Skeletal muscle satellite cell (primary cell): ENCODE data around the gene SCUBE1.

Source experiments
- H3K27me3 ChIP-seq: 2 replicates; pipeline ENCODE4 v1.7.0; 2013; ENCODE audit warnings: low read length; ENCODE audit not compliant: control insufficient read depth, insufficient read depth
- H3K36me3 ChIP-seq: 2 replicates; pipeline ENCODE4 v1.7.0; 2013; ENCODE audit warnings: mild to moderate bottlenecking, control low read depth, low read length; ENCODE audit not compliant: insufficient read depth
- H3K4me1 ChIP-seq: 2 replicates; pipeline ENCODE4 v1.7.0; 2013; ENCODE audit warnings: low read length; ENCODE audit not compliant: control insufficient read depth, insufficient read depth
- H3K4me2 ChIP-seq: 2 replicates; pipeline ENCODE4 v1.7.0; 2013; ENCODE audit warnings: mild to moderate bottlenecking, low read length
- H3K4me3 ChIP-seq: 2 replicates; pipeline ENCODE4 v1.7.0; 2013; ENCODE audit warnings: low read length
- H3K9ac ChIP-seq: 2 replicates; pipeline ENCODE4 v1.7.0; 2013; ENCODE audit warnings: mild to moderate bottlenecking, low read depth, low read length, moderate library complexity
- H3K9me3 ChIP-seq: replicated peaks from 2 replicates; pipeline ENCODE4 v1.7.0; 2013; ENCODE audit warnings: mild to moderate bottlenecking, control low read depth, low read length

The SCUBE1 gene

GRCh38 chr22:43191831-43192230 is 151.3 kb downstream of the SCUBE1 start:
- H3K4me3 ChIP-seq, result no peak overlapping the region
- no peak overlapping the region for H3K9ac ChIP-seq
- H3K27me3 ChIP-seq, result peaks cover 33% of the 10 kb centered on the region
- H3K36me3 ChIP-seq, result no peaks in the 10 kb centered on the region
- H3K4me1 ChIP-seq, result peaks cover 4% of the 10 kb centered on the region
- no peak overlapping the region for H3K4me2 ChIP-seq
- no peaks in the 10 kb centered on the region for H3K9me3 ChIP-seq

DNA sequence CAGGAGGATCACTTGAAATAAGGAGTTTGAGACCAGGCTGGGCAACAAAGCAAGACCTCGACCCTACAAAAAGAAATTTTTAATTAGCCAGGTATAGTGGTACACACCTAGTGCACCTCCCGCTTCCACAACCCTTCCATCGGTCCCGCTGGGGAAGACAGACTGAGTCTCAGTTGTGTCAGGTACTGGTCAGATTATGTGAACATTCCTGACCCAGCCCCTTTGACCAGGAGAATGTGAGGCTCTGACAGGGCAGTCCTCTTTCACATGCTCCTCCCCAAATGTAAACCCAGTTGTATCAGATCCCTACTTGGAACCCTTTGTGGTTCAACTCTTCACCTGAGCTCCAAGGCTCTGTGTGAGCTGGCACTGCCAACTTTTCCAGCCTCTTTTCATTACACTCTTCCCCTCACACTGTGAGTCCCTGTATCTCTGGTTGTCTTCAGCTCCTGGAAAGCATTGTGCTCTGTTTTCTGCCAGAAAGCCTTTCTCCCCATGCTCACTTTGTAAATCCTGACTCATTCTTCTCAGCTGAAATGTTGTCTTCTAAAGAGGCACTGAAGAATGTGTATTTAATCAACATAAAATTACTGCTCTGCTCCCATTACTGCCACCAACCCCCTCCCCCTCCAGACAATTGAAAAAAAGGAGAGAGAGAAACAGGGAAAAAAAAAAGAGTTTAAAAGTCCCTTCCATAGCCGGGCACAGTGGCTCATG is 154.2 kb downstream of the SCUBE1 start:
- Histone ChIP-seq H3K9ac (no peak overlapping the region), H3K4me1 (peaks cover 16% of the 10 kb centered on the region), H3K9me3 (no peaks in the 10 kb centered on the region), H3K36me3 (no peaks in the 10 kb centered on the region), H3K27me3 (peaks cover 15% of the 10 kb centered on the region), H3K4me2 (no peak overlapping the region), H3K4me3 (no peak overlapping the region)

DNA sequence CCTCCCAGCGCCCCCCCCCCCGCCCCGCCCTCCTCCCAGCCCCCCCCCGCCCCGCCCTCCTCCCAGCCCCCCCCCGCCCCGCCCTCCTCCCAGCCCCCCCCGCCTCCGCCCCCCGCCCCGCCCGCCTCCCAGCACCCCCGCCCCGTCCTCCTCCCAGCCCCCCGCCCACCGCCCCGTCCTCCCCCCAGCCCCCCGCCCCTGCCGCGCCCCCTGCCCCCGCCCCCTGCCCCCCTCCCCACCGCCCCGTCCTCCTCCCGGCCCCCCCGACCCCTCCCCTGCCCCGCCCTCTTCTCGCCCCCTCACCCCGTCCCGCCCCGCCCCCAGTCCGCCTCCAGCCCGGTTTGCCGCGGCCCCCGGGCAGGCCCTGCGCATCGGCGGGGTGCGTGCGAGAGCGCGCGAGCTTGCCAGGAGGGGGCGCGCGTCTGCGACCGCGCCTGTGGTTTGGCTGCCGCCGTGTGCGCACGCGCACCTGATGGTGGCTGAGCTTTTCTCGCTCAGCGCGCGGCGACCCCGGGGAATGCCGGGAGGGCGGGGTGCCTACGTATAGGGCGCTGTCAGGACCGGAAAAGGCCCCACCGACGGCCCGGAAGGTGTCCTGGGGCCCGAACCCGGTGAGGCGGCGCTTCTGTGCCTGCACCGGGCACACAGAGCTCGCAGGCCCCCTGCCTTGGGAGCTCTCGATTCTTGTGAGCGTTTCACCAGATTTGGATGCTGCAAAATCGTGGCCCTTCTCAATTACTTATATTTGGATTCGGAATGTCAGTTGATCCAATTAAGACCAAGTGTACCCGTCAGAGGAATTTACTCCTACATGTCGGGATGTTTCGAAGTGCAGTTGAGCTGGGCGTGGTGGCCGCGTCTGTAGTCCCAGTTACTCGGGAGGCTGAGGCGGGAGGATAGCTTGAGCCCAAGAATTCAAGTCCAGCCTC is 155.7 kb downstream of the SCUBE1 start:
- Histone ChIP-seq H3K27me3 (peaks cover 15% of the 10 kb centered on the region), H3K9ac (peak overlapping the region; percentile 85), H3K4me2 (peak overlapping the region; percentile 94), H3K9me3 (no peaks in the 10 kb centered on the region), H3K4me1 (peaks cover 22% of the 10 kb centered on the region), H3K4me3 (peak overlapping the region; percentile 75), H3K36me3 (no peaks in the 10 kb centered on the region)

GRCh38 chr22:43186272-43187170 is 156.7 kb downstream of the SCUBE1 start, which contains the start of gene TTLL12:
TTLL12 (minus strand) TSS chr22:43187134; CDS start chr22:43187069, 65 bp downstream.
- Histone ChIP-seq H3K27me3 (peaks cover 8% of the 10 kb centered on the region), H3K9ac (peak within 1 kb of the TSS; percentile 86), H3K9me3 (no peaks in the 10 kb centered on the region), H3K36me3 (no peaks in the 10 kb centered on the region), H3K4me1 (peaks cover 22% of the 10 kb centered on the region), H3K4me3 (peak within 1 kb of the TSS; percentile 84), H3K4me2 (peak within 1 kb of the TSS; percentile 94)

- Histone ChIP-seq H3K4me3 (peak overlapping the region; percentile 84), H3K36me3 (no peaks in the 10 kb centered on the region), H3K4me1 (peaks cover 22% of the 10 kb centered on the region), H3K9ac (peak overlapping the region; percentile 86), H3K9me3 (no peaks in the 10 kb centered on the region), H3K4me2 (peak overlapping the region; percentile 92), H3K27me3 (peaks cover 2% of the 10 kb centered on the region)
Measured at GRCh38 chr22:43185860-43186261, 157.3 kb downstream of the SCUBE1 start.

GRCh38 chr22:43183496-43184277 is 159.5 kb downstream of the SCUBE1 start:
- Histone ChIP-seq H3K27me3 (no peaks in the 10 kb centered on the region), H3K4me1 (peaks cover 22% of the 10 kb centered on the region), H3K4me3 (no peak overlapping the region), H3K9me3 (no peaks in the 10 kb centered on the region), H3K9ac (no peak overlapping the region), H3K4me2 (no peak overlapping the region), H3K36me3 (peaks cover 16% of the 10 kb centered on the region)

GRCh38 chr22:43182726-43183125 is 160.4 kb downstream of the SCUBE1 start:
- Histone ChIP-seq H3K9me3 (no peaks in the 10 kb centered on the region), H3K4me2 (no peak overlapping the region), H3K27me3 (no peaks in the 10 kb centered on the region), H3K4me1 (peaks cover 19% of the 10 kb centered on the region), H3K36me3 (peaks cover 21% of the 10 kb centered on the region), H3K4me3 (no peak overlapping the region), H3K9ac (no peak overlapping the region)

- Histone ChIP-seq H3K27me3 (no peaks in the 10 kb centered on the region), H3K9me3 (no peaks in the 10 kb centered on the region), H3K36me3 (peaks cover 24% of the 10 kb centered on the region)
Measured at GRCh38 chr22:43182118-43182517, 161.1 kb downstream of the SCUBE1 start.

GRCh38 chr22:43181321-43182076 is 161.7 kb downstream of the SCUBE1 start:
- Histone ChIP-seq H3K27me3 (no peaks in the 10 kb centered on the region), H3K4me3 (no peak overlapping the region), H3K9ac (no peak overlapping the region), H3K9me3 (no peaks in the 10 kb centered on the region), H3K36me3 (peaks cover 24% of the 10 kb centered on the region), H3K4me2 (no peak overlapping the region), H3K4me1 (peaks cover 18% of the 10 kb centered on the region)

More at GRCh38 chr22:43182118-43182517, 161.1 kb downstream of the SCUBE1 start:
- Histone ChIP-seq H3K4me2 (no peak overlapping the region), H3K9ac (no peak overlapping the region), H3K4me3 (no peak overlapping the region), H3K4me1 (peaks cover 18% of the 10 kb centered on the region)

DNA sequence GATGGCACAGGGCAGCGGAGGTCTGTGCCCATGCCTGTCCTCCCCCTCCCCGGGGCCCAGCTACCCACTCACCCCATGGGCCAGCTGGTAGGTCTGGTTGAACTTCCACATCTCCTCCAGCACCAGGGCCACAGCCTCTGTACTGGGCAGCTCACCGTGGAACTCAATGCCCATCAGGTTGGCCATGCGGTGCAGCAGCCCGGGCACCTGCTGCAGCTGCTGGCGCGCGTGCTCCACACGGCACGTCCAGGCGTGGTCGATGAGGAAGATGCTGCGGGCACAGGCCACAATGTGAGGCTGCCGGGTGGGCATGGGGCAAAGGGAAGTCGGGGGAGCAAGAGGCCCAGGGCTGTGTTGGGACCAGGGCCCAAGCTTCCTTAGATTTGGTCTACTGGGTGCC is 162.5 kb downstream of the SCUBE1 start:
- H3K36me3 ChIP-seq, result peaks cover 24% of the 10 kb centered on the region
- H3K9me3 ChIP-seq, result no peaks in the 10 kb centered on the region
- no peak overlapping the region for H3K4me3 ChIP-seq
- no peak overlapping the region for H3K9ac ChIP-seq
- no peaks in the 10 kb centered on the region for H3K27me3 ChIP-seq
- peaks cover 14% of the 10 kb centered on the region for H3K4me1 ChIP-seq
- H3K4me2 ChIP-seq, result no peak overlapping the region
